Measurements from ENCODE around the gene ZNF277.

ZNF277 gene, protein sequence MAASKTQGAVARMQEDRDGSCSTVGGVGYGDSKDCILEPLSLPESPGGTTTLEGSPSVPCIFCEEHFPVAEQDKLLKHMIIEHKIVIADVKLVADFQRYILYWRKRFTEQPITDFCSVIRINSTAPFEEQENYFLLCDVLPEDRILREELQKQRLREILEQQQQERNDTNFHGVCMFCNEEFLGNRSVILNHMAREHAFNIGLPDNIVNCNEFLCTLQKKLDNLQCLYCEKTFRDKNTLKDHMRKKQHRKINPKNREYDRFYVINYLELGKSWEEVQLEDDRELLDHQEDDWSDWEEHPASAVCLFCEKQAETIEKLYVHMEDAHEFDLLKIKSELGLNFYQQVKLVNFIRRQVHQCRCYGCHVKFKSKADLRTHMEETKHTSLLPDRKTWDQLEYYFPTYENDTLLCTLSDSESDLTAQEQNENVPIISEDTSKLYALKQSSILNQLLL

DNA sequence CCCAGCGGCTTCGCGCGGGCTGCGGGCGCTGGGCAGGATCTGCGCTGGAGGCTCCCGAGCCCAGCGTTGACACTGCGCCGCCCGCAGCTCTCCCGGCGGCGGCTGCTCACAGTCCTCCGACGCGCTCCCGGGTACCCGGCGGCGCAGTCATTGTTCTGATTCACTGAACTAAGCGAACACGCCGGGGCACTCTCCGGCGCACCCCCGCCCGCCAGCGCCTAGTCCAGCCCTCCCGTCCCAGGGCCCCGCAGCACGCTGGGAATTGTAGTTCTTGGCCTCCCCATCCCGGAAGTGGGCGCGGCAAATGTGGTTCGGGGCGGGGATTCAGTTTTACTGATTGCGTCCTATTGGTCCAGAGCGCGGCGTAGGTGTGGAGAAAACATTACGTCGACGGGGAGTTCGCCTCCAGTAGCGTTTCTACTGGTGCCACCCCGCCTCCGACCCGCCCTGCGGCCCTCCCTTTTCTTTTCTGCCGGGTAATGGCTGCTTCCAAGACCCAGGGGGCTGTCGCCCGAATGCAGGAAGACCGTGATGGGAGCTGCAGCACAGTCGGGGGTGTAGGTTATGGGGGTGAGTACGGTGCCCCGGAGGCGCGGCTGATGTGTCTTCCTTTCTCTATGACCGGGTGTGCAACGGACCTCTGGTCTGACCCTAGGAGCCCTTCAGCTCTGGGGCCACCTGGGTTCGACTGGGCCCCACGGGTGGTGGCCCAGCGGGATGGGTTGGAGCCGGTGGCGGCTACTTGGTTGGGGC is at the start of gene ZNF277, which contains the start of gene DOCK4:
ZNF277 (plus strand) TSS at position 458 of the 753 bp plus-strand sequence; CDS start at position 480, 22 bp downstream.
DOCK4 (minus strand) TSS at position 162 of the 753 bp plus-strand sequence. CDS start 261 bp downstream, outside the sequence.
- DNase-seq, result peak; percentile 99

GRCh38 chr7:112157072-112157471 is 49.4 kb upstream of the ZNF277 start:
- DNase-seq, result no peak

- DNase-seq, result no peak
These were observed 47.1 kb upstream of the ZNF277 start for GRCh38 chr7:112159351-112159750.

GRCh38 chr7:112160130-112160770 is 46.2 kb upstream of the ZNF277 start:
- no peak for DNase-seq

GRCh38 chr7:112160771-112161150 is 45.7 kb upstream of the ZNF277 start:
- DNase-seq, result no peak

DNA sequence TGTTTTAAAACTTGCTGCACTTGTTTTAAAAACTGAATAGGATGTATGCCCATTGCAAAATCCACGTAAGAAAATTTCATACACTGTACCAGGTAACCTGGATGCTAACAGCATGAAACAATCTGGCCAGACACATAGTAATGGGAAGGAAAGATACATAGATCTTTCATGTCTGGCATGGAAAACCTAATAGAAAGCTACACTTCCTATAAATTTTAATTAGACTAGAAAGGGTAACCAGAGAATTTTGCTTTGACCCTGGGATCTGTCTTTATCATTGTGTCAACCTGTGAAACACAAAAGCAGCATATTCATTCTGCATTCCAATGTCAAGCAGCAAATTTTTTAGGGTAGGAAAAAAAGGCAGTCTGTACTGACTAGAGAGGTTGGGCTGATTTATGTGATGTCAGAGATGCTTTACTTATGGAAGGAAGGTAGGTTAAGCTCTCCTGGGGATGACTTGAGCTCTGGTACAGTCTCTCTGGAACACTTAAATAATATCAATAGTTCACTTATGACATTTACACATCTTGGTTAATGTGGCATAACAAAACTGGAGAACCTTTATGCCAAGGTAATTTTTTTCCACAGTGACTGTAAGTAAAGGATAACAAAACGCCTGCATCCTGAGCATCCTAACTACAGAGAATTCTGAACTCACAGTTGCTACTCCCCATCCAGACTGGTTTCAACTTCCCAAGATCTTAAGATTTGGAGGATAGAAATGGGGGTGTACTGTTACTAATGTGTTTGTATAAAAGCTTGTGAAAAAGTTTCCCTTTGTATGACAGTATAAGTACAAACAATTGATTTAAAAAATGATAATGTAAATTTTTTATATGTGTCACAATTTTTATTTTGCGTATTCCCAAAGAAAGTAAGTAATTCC is 45.0 kb upstream of the ZNF277 start:
- no peak for DNase-seq

DNA sequence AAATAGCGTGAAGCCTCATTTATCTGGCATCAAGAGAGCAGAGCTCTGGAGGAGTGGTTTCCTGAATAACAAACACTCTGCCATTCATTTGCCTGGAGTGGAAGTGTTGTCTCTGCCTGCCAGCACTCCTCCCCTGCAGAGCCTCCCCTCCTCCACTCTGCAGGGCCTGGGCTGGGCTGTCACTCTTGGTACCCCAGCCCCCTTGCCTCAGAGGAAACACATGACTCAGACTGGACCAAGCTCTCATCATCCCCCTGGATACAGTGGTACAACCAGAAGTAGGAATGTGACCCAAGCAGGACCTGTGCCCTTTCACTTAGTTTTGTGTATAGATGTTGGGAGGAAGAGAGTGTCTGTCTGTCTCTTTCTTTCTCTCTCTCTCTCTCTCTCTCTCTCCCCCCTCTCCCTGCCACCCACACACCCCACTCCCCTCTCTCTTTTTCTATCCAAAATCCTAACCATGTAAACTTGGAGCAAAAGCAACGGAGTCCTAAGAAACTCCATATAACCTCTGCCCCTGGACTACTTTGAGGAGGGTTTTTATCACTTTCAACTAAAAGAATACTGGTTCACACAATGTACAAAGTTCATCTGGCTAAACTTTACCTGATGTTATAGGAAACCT is 44.2 kb upstream of the ZNF277 start:
- DNase-seq, result no peak

GRCh38 chr7:112162784-112163506 is 43.5 kb upstream of the ZNF277 start:
- DNase-seq, result no peak

DNA sequence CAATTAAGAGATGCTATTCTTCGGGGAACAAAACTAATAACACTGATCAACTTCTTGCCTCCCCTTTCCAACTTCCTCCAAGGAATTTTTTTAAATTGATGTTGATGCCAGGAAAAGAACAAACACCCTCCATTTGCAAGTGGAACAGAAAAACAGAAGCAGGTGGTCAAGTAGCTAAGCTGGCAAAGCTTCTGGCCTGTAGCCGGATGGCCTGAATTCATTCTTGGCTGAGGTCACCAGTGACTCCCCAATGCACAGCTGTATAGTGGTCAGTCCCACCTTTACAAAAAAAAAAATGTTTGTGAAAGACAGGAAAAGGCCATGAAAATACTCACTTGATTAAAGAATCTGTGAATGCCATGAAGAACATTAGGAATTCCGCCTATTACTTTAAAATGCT is 39.3 kb upstream of the ZNF277 start:
- peak; percentile 75 for DNase-seq

- DNase-seq, result no peak
These were observed 37.6 kb upstream of the ZNF277 start for GRCh38 chr7:112168915-112169314.

DNA sequence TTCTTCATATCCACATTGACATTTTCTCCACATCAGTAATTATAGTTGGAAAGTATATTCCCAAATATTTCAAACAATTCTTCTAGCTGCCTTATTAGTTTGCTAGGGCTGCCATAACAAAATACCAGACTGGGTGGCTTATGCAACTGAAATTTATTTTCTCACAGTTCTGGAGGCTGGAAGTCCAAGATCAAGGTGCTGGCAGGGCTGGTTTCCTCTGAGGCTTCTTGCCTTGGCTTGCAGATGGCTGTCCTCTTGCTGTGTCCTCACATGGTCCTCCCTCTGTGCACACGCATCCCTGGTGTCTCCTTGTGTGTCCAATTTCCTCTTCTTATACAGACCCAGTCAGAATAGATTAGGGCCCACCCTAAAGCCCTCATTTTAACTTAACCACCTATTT is 34.8 kb upstream of the ZNF277 start:
- DNase-seq, result no peak

- peak; percentile 39 for DNase-seq
These were observed 33.5 kb upstream of the ZNF277 start for GRCh38 chr7:112172870-112173567.

GRCh38 chr7:112173568-112173905 is 33.0 kb upstream of the ZNF277 start:
- DNase-seq, result no peak

GRCh38 chr7:112174192-112174591 is 32.3 kb upstream of the ZNF277 start:
- DNase-seq, result no peak

DNA sequence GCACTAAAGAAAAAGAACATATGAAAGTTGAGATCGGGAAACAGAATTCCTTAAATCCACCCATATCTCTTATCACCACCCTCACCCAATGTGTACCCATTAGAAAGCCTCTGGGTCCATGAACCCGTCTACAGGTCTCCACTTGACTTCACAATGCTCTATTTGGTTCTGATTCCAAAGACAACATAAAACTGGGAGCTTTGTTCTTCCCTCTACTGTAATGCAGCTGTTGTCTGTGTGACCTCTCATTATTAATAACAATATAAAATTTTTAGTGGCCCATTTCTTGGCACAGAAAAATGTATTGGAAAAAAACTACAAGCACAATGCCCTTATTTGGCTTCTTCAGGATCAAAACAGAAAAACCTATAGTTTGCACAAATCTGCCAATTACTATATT is 30.3 kb upstream of the ZNF277 start:
- DNase-seq, result no peak

DNA sequence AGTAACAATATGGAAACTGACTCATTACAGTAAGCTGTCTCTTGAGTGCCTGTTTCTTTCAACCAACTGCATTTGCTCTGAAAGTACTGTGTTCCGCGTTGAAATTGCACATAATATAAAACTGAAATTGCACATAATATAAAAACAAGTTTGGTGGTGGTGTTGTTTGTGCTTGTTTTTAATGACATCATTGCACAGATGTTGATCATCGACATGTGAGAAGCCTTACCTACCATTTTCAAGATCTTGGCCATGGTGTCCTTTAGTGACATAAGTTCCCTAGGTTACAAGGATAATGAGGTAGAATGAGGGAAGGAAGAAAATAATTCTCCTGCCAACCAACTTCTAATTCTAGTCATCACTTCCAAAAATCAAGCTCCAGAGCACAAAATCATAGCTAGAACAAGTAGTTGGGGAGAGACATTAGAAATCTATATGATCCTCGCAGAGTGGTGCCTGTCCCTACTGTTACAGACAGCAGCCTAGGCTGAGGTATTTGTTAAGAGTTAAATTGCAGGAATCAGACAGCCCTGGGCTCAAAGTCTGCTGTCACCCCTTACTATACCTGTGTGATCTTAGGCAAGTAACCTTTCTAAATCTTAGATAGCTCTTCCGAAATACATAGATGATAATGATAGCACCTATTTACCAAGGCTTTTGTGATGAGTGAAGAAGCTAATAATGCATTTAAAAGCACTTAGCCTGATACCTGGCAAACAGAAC is 29.6 kb upstream of the ZNF277 start:
- no peak for DNase-seq

- peak; percentile 64 for DNase-seq
These were observed 26.3 kb upstream of the ZNF277 start for GRCh38 chr7:112180223-112180622.

- DNase-seq, result no peak
These were observed 23.7 kb upstream of the ZNF277 start for GRCh38 chr7:112182749-112183148.

GRCh38 chr7:112183266-112183665 is 23.2 kb upstream of the ZNF277 start:
- no peak for DNase-seq

DNA sequence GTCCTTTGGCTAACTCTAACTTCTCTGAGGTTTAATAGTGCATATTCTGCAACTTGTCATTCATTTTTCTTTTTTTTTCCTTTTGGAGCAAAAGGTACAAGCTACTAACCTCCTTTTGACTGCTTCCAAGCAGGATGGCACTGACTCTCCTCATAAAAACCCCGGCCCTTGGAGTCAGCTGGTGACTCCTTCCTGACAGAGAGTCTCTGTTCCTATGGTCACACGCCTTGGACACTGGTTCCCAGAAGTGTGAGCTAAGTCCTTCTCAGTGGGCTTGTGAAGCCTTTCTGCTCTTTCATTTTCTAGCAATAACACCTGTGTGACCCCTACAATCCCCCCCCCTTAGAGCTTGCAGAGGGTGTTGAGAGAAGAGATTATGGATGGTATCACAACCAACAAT is 22.0 kb upstream of the ZNF277 start:
- no peak for DNase-seq
